H9 (cell line): Measurements from ENCODE around the gene OSBPL2. TPM values are rescaled to one million over a fixed set of nuclear protein-coding genes. Genes with fewer than 3 reads are reported as not detected.

Experiments
- DNase-seq: peaks from one replicate; pipeline ENCODE4 v3.0.0-alpha.2; 2017
- H2AFZ ChIP-seq: one replicate; pipeline ENCODE4 v1.6.1; 2013; ENCODE audit warnings: mild to moderate bottlenecking, low read length, control low read depth, moderate library complexity
- H2AK5ac ChIP-seq: 2 replicates; pipeline ENCODE4 v1.6.1; 2013; ENCODE audit warnings: low read length, control low read depth, mixed read lengths; ENCODE audit not compliant: insufficient read length
- H2BK120ac ChIP-seq: one replicate; pipeline ENCODE4 v1.6.1; 2013; ENCODE audit warnings: low read depth, mild to moderate bottlenecking, low read length, control low read depth, inconsistent platforms; ENCODE audit not compliant: poor library complexity, severe bottlenecking
- H2BK12ac ChIP-seq: 2 replicates; pipeline ENCODE4 v1.6.1; 2013; ENCODE audit warnings: low read length, control low read depth, mixed read lengths, low read depth; ENCODE audit not compliant: insufficient read length
- H2BK15ac ChIP-seq: 2 replicates; pipeline ENCODE4 v1.6.1; 2013; ENCODE audit warnings: low read depth, low read length, control low read depth
- H2BK20ac ChIP-seq: one replicate; pipeline ENCODE4 v1.6.1; 2013; ENCODE audit warnings: low read depth, mild to moderate bottlenecking, low read length, control low read depth, inconsistent platforms; ENCODE audit not compliant: poor library complexity, severe bottlenecking
- H2BK5ac ChIP-seq: 2 replicates; pipeline ENCODE4 v1.6.1; 2013; ENCODE audit warnings: low read length, control low read depth, mixed read lengths; ENCODE audit not compliant: insufficient read length
- H3K14ac ChIP-seq: 2 replicates; pipeline ENCODE4 v1.6.1; 2013; ENCODE audit warnings: low read length, control low read depth; ENCODE audit not compliant: insufficient read depth
- H3K18ac ChIP-seq: 2 replicates; pipeline ENCODE4 v1.6.1; 2013; ENCODE audit warnings: low read depth, mild to moderate bottlenecking, mixed read lengths, low read length, control low read depth; ENCODE audit not compliant: insufficient read length
- H3K23ac ChIP-seq: 2 replicates; pipeline ENCODE4 v1.6.1; 2013; ENCODE audit warnings: low read length, control low read depth, mixed read lengths, low read depth; ENCODE audit not compliant: insufficient read length
- H3K23me2 ChIP-seq: 2 replicates; pipeline ENCODE4 v1.6.1; 2013; ENCODE audit warnings: low read depth, mild to moderate bottlenecking, mixed read lengths, low read length, control low read depth; ENCODE audit not compliant: insufficient read length, poor library complexity, severe bottlenecking
- H3K27ac ChIP-seq: 2 replicates; pipeline ENCODE4 v1.5.1; 2013; ENCODE audit warnings: low read length, control low read depth, mixed read lengths, low read depth; ENCODE audit not compliant: insufficient read length
- H3K27me3 ChIP-seq: 2 replicates; pipeline ENCODE4 v1.6.1; 2013; ENCODE audit warnings: low read length, control low read depth, inconsistent platforms; ENCODE audit not compliant: insufficient read depth
- H3K4ac ChIP-seq: 2 replicates; pipeline ENCODE4 v1.6.1; 2013; ENCODE audit warnings: low read depth, mild to moderate bottlenecking, control low read depth, inconsistent platforms, low read length, moderate library complexity
- H3K4me1 ChIP-seq: 2 replicates; pipeline ENCODE4 v1.6.1; 2013; ENCODE audit warnings: low read length, control low read depth, inconsistent platforms; ENCODE audit not compliant: insufficient read depth
- H3K4me2 ChIP-seq: 2 replicates; pipeline ENCODE4 v1.6.1; 2013; ENCODE audit warnings: low read length, control low read depth, mixed read lengths; ENCODE audit not compliant: insufficient read length, insufficient read depth
- H3K56ac ChIP-seq: 2 replicates; pipeline ENCODE4 v1.6.1; 2013; ENCODE audit warnings: low read depth, mild to moderate bottlenecking, mixed read lengths, low read length, control low read depth; ENCODE audit not compliant: insufficient read length
- H3K79me1 ChIP-seq: 2 replicates; pipeline ENCODE4 v1.6.1; 2013; ENCODE audit warnings: low read depth, mild to moderate bottlenecking, moderate library complexity, low read length, control low read depth, inconsistent platforms; ENCODE audit not compliant: insufficient read depth, poor library complexity, severe bottlenecking
- H3K79me2 ChIP-seq: 2 replicates; pipeline ENCODE4 v1.6.1; 2013; ENCODE audit warnings: low read length, control low read depth, inconsistent platforms; ENCODE audit not compliant: insufficient read depth
- H3K9ac ChIP-seq: 2 replicates; pipeline ENCODE4 v1.6.1; 2013; ENCODE audit warnings: low read length, control low read depth, mixed read lengths; ENCODE audit not compliant: insufficient read length; ENCODE audit errors: extremely low read depth
- H3K9me3 ChIP-seq: one replicate; pipeline ENCODE4 v1.6.1; 2013; ENCODE audit warnings: low read depth, low read length, inconsistent platforms; ENCODE audit not compliant: control insufficient read depth
- H3T11ph ChIP-seq: one replicate; pipeline ENCODE4 v1.6.1; 2013; ENCODE audit warnings: mild to moderate bottlenecking, low read length, control low read depth, inconsistent platforms
- H4K20me1 ChIP-seq: one replicate; pipeline ENCODE4 v1.6.1; 2013; ENCODE audit not compliant: control insufficient read depth, insufficient read length, insufficient read depth
- H4K5ac ChIP-seq: 2 replicates; pipeline ENCODE4 v1.6.1; 2013; ENCODE audit warnings: low read depth, mild to moderate bottlenecking, mixed read lengths, low read length, control low read depth; ENCODE audit not compliant: insufficient read length
- H4K8ac ChIP-seq: replicated peaks from 2 replicates; pipeline ENCODE4 v1.6.1; 2013; ENCODE audit warnings: low read length, control low read depth, mixed read lengths, low read depth; ENCODE audit not compliant: insufficient read length
- H4K91ac ChIP-seq: 2 replicates; pipeline ENCODE4 v1.6.1; 2013; ENCODE audit warnings: low read depth, mild to moderate bottlenecking, moderate library complexity, mixed read lengths, low read length, control low read depth; ENCODE audit not compliant: insufficient read length
- H3K27ac Mint-ChIP-seq, 3 experiments: 2 replicates in 2 of 3; 3 replicates in 1 of 3; pipeline ENCODE4 v1.8.0; 2020 to 2021; ENCODE audit warnings: mixed read lengths in 3 of 3, mild to moderate bottlenecking in 1 of 3, moderate library complexity in 1 of 3
- H3K27me3 Mint-ChIP-seq: 2 replicates; pipeline ENCODE4 v1.8.0; 2021; ENCODE audit warnings: low read depth, mild to moderate bottlenecking, moderate library complexity, mixed read lengths
- H3K36me3 Mint-ChIP-seq, 3 experiments: 2 replicates in 2 of 3; 3 replicates in 1 of 3; pipeline ENCODE4 v1.8.0; 2020 to 2021; ENCODE audit warnings: low read depth in 3 of 3, mixed read lengths in 3 of 3; ENCODE audit not compliant: insufficient read depth in 1 of 3
- H3K4me1 Mint-ChIP-seq, 2 experiments: 2 replicates each; pipeline ENCODE4 v1.8.0; 2020; ENCODE audit warnings: mixed read lengths in 2 of 2
- H3K4me3 Mint-ChIP-seq, 2 experiments: 2 replicates in 1 of 2; 3 replicates in 1 of 2; pipeline ENCODE4 v1.8.0; 2020 to 2021; ENCODE audit warnings: mild to moderate bottlenecking in 2 of 2, mixed read lengths in 2 of 2, moderate library complexity in 1 of 2
- H3K9me3 Mint-ChIP-seq, 2 experiments: 2 replicates in 1 of 2; 3 replicates in 1 of 2; pipeline ENCODE4 v1.8.0; 2020; ENCODE audit warnings: mild to moderate bottlenecking in 2 of 2, mixed read lengths in 2 of 2, moderate library complexity in 1 of 2
- WGBS: extraction: QIAGEN DNeasy Blood & Tissue Kit; methylation state at CpG from one replicate; pipeline ENCODE4 v1.1.7; 2013; ENCODE audit warnings: missing lambda C conversion rate, low lambda C conversion rate, mixed read lengths; ENCODE audit not compliant: insufficient read length; ENCODE audit errors: extremely low coverage; 5-methylcytosine and 5-hydroxymethylcytosine counted together
- total RNA-seq: library from RNA; stranded (reverse); gene quantifications from 2 replicates; pipeline ENCODE4 v1.2.1, GENCODE V29; 2021
- TF ChIP-seq, protein P1 (sequence below): fragments of 200-600 bp; sonication (generic); conservative IDR thresholded peaks from 3 replicates; pipeline ENCODE4 v1.8.0; 2021; ENCODE audit warnings: antibody characterized with exemption, mild to moderate bottlenecking

Gene OSBPL2
- total RNA-seq, 1 experiment from 2014 or later: 47.3 TPM

DNA sequence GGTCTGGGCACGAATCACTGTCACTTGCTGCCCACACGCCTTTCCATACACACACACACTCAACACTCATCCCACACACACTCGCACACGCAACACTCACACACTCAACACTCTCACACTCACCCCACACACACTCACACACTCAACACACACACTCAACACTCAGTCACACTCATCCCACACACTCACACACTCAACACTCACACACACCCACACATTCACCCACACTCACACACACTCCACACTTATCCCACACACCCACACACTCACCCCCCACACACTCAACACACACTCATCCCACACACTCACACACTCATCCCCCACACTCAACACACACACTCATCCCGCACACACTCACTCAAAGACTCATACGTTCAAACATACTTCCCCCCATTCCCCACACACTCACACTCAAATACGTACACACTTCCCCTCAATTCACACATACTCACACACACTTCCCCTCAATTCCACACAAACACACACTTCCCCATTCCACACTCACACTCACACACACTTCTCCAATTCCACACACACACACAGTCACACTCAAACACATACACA, 9.3 kb upstream of the OSBPL2 start:
- Mint-ChIP-seq H3K4me3 (no peak overlapping the region), H3K36me3 (no peaks in the 10 kb centered on the region), H3K4me1 (peaks cover 2% of the 10 kb centered on the region in 2 experiments; a peak in 2 of 4 replicates), H3K27ac (no peak overlapping the region), H3K9me3 (peaks cover 0 to 3% of the 10 kb centered on the region in 2 experiments; a peak in 2 of 5 replicates), H3K27me3 (peaks cover 35% of the 10 kb centered on the region)
- H3K4ac ChIP-seq: no peak overlapping the region
- no peak overlapping the region for H3K18ac ChIP-seq
- H3K23ac ChIP-seq: no peak overlapping the region
- no peak overlapping the region for H2BK120ac ChIP-seq
- H4K8ac ChIP-seq: no peak overlapping the region
- H3K4me2 ChIP-seq: no peak overlapping the region
- 100% methylated on average over 5 of the region's 7 CpGs for WGBS
- TF ChIP-seq, protein P1, sequence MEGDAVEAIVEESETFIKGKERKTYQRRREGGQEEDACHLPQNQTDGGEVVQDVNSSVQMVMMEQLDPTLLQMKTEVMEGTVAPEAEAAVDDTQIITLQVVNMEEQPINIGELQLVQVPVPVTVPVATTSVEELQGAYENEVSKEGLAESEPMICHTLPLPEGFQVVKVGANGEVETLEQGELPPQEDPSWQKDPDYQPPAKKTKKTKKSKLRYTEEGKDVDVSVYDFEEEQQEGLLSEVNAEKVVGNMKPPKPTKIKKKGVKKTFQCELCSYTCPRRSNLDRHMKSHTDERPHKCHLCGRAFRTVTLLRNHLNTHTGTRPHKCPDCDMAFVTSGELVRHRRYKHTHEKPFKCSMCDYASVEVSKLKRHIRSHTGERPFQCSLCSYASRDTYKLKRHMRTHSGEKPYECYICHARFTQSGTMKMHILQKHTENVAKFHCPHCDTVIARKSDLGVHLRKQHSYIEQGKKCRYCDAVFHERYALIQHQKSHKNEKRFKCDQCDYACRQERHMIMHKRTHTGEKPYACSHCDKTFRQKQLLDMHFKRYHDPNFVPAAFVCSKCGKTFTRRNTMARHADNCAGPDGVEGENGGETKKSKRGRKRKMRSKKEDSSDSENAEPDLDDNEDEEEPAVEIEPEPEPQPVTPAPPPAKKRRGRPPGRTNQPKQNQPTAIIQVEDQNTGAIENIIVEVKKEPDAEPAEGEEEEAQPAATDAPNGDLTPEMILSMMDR: no peak
- H3K79me2 ChIP-seq: no peaks in the 10 kb centered on the region
- no peak overlapping the region for H2BK15ac ChIP-seq
- H2AK5ac ChIP-seq: no peak overlapping the region
- H4K5ac ChIP-seq: no peak overlapping the region
- no peak overlapping the region for H4K91ac ChIP-seq
- no peaks in the 10 kb centered on the region for H3K9me3 ChIP-seq
- H3K27ac ChIP-seq: no peak overlapping the region
- no peaks in the 10 kb centered on the region for H3K23me2 ChIP-seq
- H3K79me1 ChIP-seq: no peaks in the 10 kb centered on the region
- H4K20me1 ChIP-seq: no peaks in the 10 kb centered on the region
- H2AFZ ChIP-seq: no peak overlapping the region
- no peak overlapping the region for H3T11ph ChIP-seq
- no peak overlapping the region for H3K9ac ChIP-seq
- no peak overlapping the region for H3K14ac ChIP-seq
- no peak overlapping the region for H2BK5ac ChIP-seq
- DNase-seq: no peak
- no peaks in the 10 kb centered on the region for H3K27me3 ChIP-seq
- no peaks in the 10 kb centered on the region; the same call in 1 of the 2 replicates for H3K4me1 ChIP-seq
- H2BK20ac ChIP-seq: no peak overlapping the region
- H3K56ac ChIP-seq: no peak overlapping the region
- H2BK12ac ChIP-seq: no peak overlapping the region
